SK-N-SH (cell line): ENCODE results near the gene WWOX. TPM values are rescaled to one million over a fixed set of nuclear protein-coding genes. Genes with fewer than 3 reads are reported as not detected.

ENCODE experiments used
- CTCF ChIA-PET: fragments of 300-600, 350-600 bp; formaldehyde crosslinking; extraction: SDS; loops from one replicate; lab custom pipeline; 2021; lab: Yijun Ruan, JAX
- POLR2A ChIA-PET: fragments of 350-600 bp; sonication (Branson Sonifier 250); formaldehyde crosslinking; extraction: SDS; loops from one replicate; lab custom pipeline; 2020; ENCODE audit warnings: antibody characterized with exemption, inconsistent platforms; lab: Yijun Ruan, JAX
- DNase-seq: peaks from one replicate; pipeline ENCODE4 v3.0.0; 2012
- H2AFZ ChIP-seq: fragments of 200-600 bp; sonication (generic); 2 replicates; pipeline ENCODE4 v1.8.1; 2016; ENCODE audit warnings: antibody characterized with exemption, mild to moderate bottlenecking, low read depth
- H3F3A ChIP-seq: fragments of 200-600 bp; sonication (generic); replicated peaks from 2 replicates; pipeline ENCODE3; 2016; ENCODE audit warnings: antibody characterized with exemption, mild to moderate bottlenecking; ENCODE audit not compliant: insufficient read depth
- H3K27ac ChIP-seq, 2 experiments: fragments of 200-500 bp in 1 of 2; fragments of 200-600 bp in 1 of 2; sonication (Bioruptor generic) in 1 of 2; sonication (generic), shearing (Covaris generic) in 1 of 2; 2 replicates each; pipeline versions ENCODE4 v1.5.1 to v1.6.1; 2014 to 2016; ENCODE audit warnings: low read depth in 2 of 2, inconsistent platforms in 1 of 2, low read length in 1 of 2, mild to moderate bottlenecking in 1 of 2, mixed read lengths in 1 of 2
- H3K27me3 ChIP-seq: fragments of 200-600 bp; sonication (generic), shearing (Covaris generic); 2 replicates; pipeline ENCODE4 v1.6.1; 2016; ENCODE audit warnings: mixed run types; ENCODE audit not compliant: insufficient read depth
- H3K36me3 ChIP-seq, 2 experiments: fragments of 200-500 bp in 1 of 2; fragments of 200-600 bp in 1 of 2; sonication (Bioruptor generic) in 1 of 2; sonication (generic) in 1 of 2; replicated peaks in 1 of 2; 2 replicates each; pipeline versions ENCODE3 to v1.5.1; 2014 to 2016; ENCODE audit warnings: low read length in 1 of 2, mild to moderate bottlenecking in 1 of 2; ENCODE audit not compliant: insufficient read depth in 2 of 2, control insufficient read depth in 1 of 2
- H3K4me1 ChIP-seq, 2 experiments: fragments of 200-500 bp in 1 of 2; fragments of 200-600 bp in 1 of 2; sonication (Bioruptor generic) in 1 of 2; sonication (generic), shearing (Covaris generic) in 1 of 2; 2 replicates each; pipeline versions ENCODE4 v1.5.1 to v1.6.1; 2014 to 2016; ENCODE audit warnings: low read depth in 1 of 2, low read length in 1 of 2, mixed run types in 1 of 2; ENCODE audit not compliant: insufficient read depth in 2 of 2, control insufficient read depth in 1 of 2
- H3K4me2 ChIP-seq: fragments of 200-600 bp; sonication (generic), shearing (Covaris generic); 2 replicates; pipeline ENCODE4 v1.6.1; 2017; ENCODE audit warnings: mixed run types
- H3K4me3 ChIP-seq, 2 experiments: fragments of 200-500 bp in 1 of 2; fragments of 200-600 bp in 1 of 2; sonication (Bioruptor generic) in 1 of 2; sonication (generic), shearing (Covaris generic) in 1 of 2; 2 replicates each; pipeline versions ENCODE4 v1.5.1 to v1.8.1; 2014 to 2016; ENCODE audit warnings: low read depth in 2 of 2, inconsistent platforms in 1 of 2, low read length in 1 of 2, mild to moderate bottlenecking in 1 of 2, mixed read lengths in 1 of 2, moderate library complexity in 1 of 2
- H3K79me2 ChIP-seq: fragments of 200-600 bp; sonication (generic); 2 replicates; pipeline ENCODE4 v1.8.1; 2017; ENCODE audit warnings: mild to moderate bottlenecking; ENCODE audit not compliant: insufficient read depth
- H3K9ac ChIP-seq: fragments of 200-600 bp; sonication (generic); 2 replicates; pipeline ENCODE4 v1.6.1; 2017; ENCODE audit warnings: mixed run types
- H3K9me2 ChIP-seq: fragments of 200-600 bp; sonication (generic); 2 replicates; pipeline ENCODE4 v1.6.1; 2017; ENCODE audit warnings: mixed run types
- H3K9me3 ChIP-seq: fragments of 200-600 bp; sonication (generic); 2 replicates; pipeline ENCODE4 v1.6.1; 2017; ENCODE audit warnings: mixed run types, mild to moderate bottlenecking, moderate library complexity
- H4K20me1 ChIP-seq: fragments of 200-600 bp; sonication (generic); 2 replicates; pipeline ENCODE4 v1.6.1; 2017; ENCODE audit warnings: mild to moderate bottlenecking, mixed run types; ENCODE audit not compliant: insufficient read depth
- CHD2 ChIP-seq: fragments of 150-350 bp; IDR thresholded peaks from 2 replicates; pipeline ENCODE4 v1.6.1; 2018; ENCODE audit warnings: low read length; ENCODE audit not compliant: partially characterized antibody
- CTCF ChIP-seq: fragments of 200-600 bp; sonication (generic); IDR thresholded peaks from 2 replicates; pipeline ENCODE4 v1.6.1; 2017; ENCODE audit warnings: antibody characterized with exemption, mild to moderate bottlenecking, moderate library complexity
- EZH2phosphoT487 ChIP-seq: fragments of 200-600 bp; sonication (generic); IDR thresholded peaks from 2 replicates; pipeline ENCODE4 v1.6.1; 2017; ENCODE audit warnings: low read depth, mixed run types, mild to moderate bottlenecking, antibody characterized with exemption, moderate library complexity, borderline replicate concordance
- FOSL2 ChIP-seq: IDR thresholded peaks from 2 replicates; pipeline ENCODE4 v1.4.0; 2012; ENCODE audit warnings: low read depth, mild to moderate bottlenecking, moderate library complexity, borderline replicate concordance
- FOXJ3 ChIP-seq: sonication (generic); formaldehyde crosslinking; IDR thresholded peaks from 2 replicates; pipeline ENCODE4 v1.5.1; 2020; ENCODE audit warnings: mild to moderate bottlenecking, missing genetic modification reagents
- FOXM1 ChIP-seq: IDR thresholded peaks from 2 replicates; pipeline ENCODE4 v1.4.0; 2012; ENCODE audit warnings: low read depth, mild to moderate bottlenecking
- GABPA ChIP-seq: IDR thresholded peaks from 2 replicates; pipeline ENCODE4 v1.4.0; 2012; ENCODE audit warnings: low read depth, mild to moderate bottlenecking
- GATA2 ChIP-seq: sonication (generic); formaldehyde crosslinking; IDR thresholded peaks from 2 replicates; pipeline ENCODE4 v1.5.0; 2020; ENCODE audit warnings: mild to moderate bottlenecking, missing genetic modification reagents
- IRF3 ChIP-seq: fragments of 150-350 bp; IDR thresholded peaks from 2 replicates; pipeline ENCODE4 v1.6.1; 2016; ENCODE audit warnings: mild to moderate bottlenecking, low read depth, low read length
- NRF1 ChIP-seq: IDR thresholded peaks from 2 replicates; pipeline ENCODE4 v1.6.1; 2012; ENCODE audit warnings: low read depth, mild to moderate bottlenecking, low read length
- POLR2AphosphoS5 ChIP-seq: IDR thresholded peaks from 2 replicates; pipeline ENCODE4 v1.6.1; 2012; ENCODE audit warnings: low read depth, low read length
- REST ChIP-seq: IDR thresholded peaks from 2 replicates; pipeline ENCODE4 v1.6.1; 2012; ENCODE audit warnings: mild to moderate bottlenecking, low read depth, low read length, moderate library complexity
- RXRA ChIP-seq: IDR thresholded peaks from 2 replicates; pipeline ENCODE4 v1.4.0; 2012; ENCODE audit warnings: low read depth, mild to moderate bottlenecking, borderline replicate concordance
- SIN3A ChIP-seq: IDR thresholded peaks from 2 replicates; pipeline ENCODE4 v1.6.1; 2012; ENCODE audit warnings: low read depth, mild to moderate bottlenecking, low read length, moderate library complexity, borderline replicate concordance
- SMC3 ChIP-seq: IDR thresholded peaks from 2 replicates; pipeline ENCODE4 v1.6.1; 2012; ENCODE audit warnings: low read depth, low read length, improper control_type of control experiment
- TCF12 ChIP-seq: IDR thresholded peaks from 2 replicates; pipeline ENCODE4 v1.4.0; 2012
- TEAD4 ChIP-seq: IDR thresholded peaks from 2 replicates; pipeline ENCODE4 v1.4.0; 2012; ENCODE audit warnings: mild to moderate bottlenecking, borderline replicate concordance; ENCODE audit not compliant: insufficient read depth
- ZBTB33 ChIP-seq: IDR thresholded peaks from 2 replicates; pipeline ENCODE4 v1.4.0; 2012; ENCODE audit warnings: low read depth, borderline replicate concordance
- WGBS: methylation state at CpG from one replicate; pipeline ENCODE4 v1.1.6; 2017; ENCODE audit warnings: low lambda C conversion rate; 5-methylcytosine and 5-hydroxymethylcytosine counted together
- polyA plus RNA-seq, 3 experiments: library from polyadenylated mRNA; depleted of rRNA; stranded (reverse); fragments of >200 nt; gene quantifications; 2 replicates each; pipeline ENCODE4 v1.2.3, GENCODE V29; 2012

The WWOX gene
- polyA plus RNA-seq, 1 of the 3 experiments (the other 2 are of a cell fraction) = 10.8 TPM

- TF ChIP-seq REST = no peak
- TF ChIP-seq FOSL2 = no peak
Observed at GRCh38 chr16:79081297-79082066, 982.0 kb downstream of the WWOX start (continued).

GRCh38 chr16:79082970-79083369 lies 983.5 kb downstream of the WWOX start:
- ChIA-PET CTCF (no interaction called here), POLR2A (no interaction called here)
- no peaks in the 10 kb centered on the region for H3K9me2 ChIP-seq
- no peak for DNase-seq
- H3K36me3 ChIP-seq = no peaks in the 10 kb centered on the region
- H3K79me2 ChIP-seq = no peaks in the 10 kb centered on the region
- no peaks in the 10 kb centered on the region for H4K20me1 ChIP-seq
- no peak overlapping the region for H3K27ac ChIP-seq
- 60% methylated on average over 3 of the region's 3 CpGs for WGBS
- no peaks in the 10 kb centered on the region for H3K4me1 ChIP-seq
- no peak overlapping the region for H2AFZ ChIP-seq
- no peak overlapping the region for H3K4me2 ChIP-seq
- no peak overlapping the region for H3K9ac ChIP-seq
- H3K27me3 ChIP-seq = no peaks in the 10 kb centered on the region
- H3K4me3 ChIP-seq = no peak overlapping the region
- no peaks in the 10 kb centered on the region for H3F3A ChIP-seq
- H3K9me3 ChIP-seq = no peaks in the 10 kb centered on the region
- TF ChIP-seq TCF12 = no peak
- no peak for TF ChIP-seq REST
- TF ChIP-seq FOXM1 = no peak
- no peak for TF ChIP-seq GABPA
- no peak for TF ChIP-seq SIN3A
- no peak for TF ChIP-seq FOXJ3 (CRISPR knock-in tag)
- TF ChIP-seq TEAD4 = no peak
- no peak for TF ChIP-seq ZBTB33
- TF ChIP-seq GATA2 (CRISPR knock-in tag) = no peak
- TF ChIP-seq CHD2 = no peak
- no peak for TF ChIP-seq SMC3
- no peak for TF ChIP-seq IRF3
- TF ChIP-seq POLR2AphosphoS5 = no peak
- TF ChIP-seq RXRA = no peak
- TF ChIP-seq NRF1 = no peak
- TF ChIP-seq CTCF = no peak
- TF ChIP-seq EZH2phosphoT487 = no peak
